Natural killer cell (primary cell): ENCODE measurements around the gene TNRC6A. TPM values are rescaled to one million over a fixed set of nuclear protein-coding genes. Genes with fewer than 3 reads are reported as not detected.

Source experiments
- ATAC-seq, 3 donors: fragments of 150-1000 bp in 2 of 3; fragments of 200-7000 bp in 1 of 3; cut with Tn5 transposase; 1 replicate in 1 of 3; 2 replicates in 2 of 3; pipeline ENCODE4 v1.10.0; 2021; ENCODE audit warnings: mild to moderate bottlenecking in 2 of 3, moderate library complexity in 2 of 3
- DNase-seq, 2 donors: peaks; one replicate each; pipeline versions ENCODE4 v3.0.0 to v3.0.0-alpha.2; 2013 to 2021; ENCODE audit warnings: mixed read lengths in 1 of 2
- H3K27ac ChIP-seq: one replicate; pipeline ENCODE4 v1.5.1; 2013; ENCODE audit warnings: mild to moderate bottlenecking, low read length
- H3K27me3 ChIP-seq: one replicate; pipeline ENCODE4 v1.6.1; 2013; ENCODE audit warnings: low read length; ENCODE audit not compliant: control insufficient read depth, insufficient read depth
- H3K36me3 ChIP-seq: one replicate; pipeline ENCODE4 v1.6.1; 2013; ENCODE audit warnings: low read length; ENCODE audit not compliant: control insufficient read depth, insufficient read depth
- H3K4me1 ChIP-seq: one replicate; pipeline ENCODE4 v1.6.1; 2013; ENCODE audit warnings: low read length; ENCODE audit not compliant: control insufficient read depth, insufficient read depth
- H3K4me3 ChIP-seq: one replicate; pipeline ENCODE4 v1.5.1; 2013; ENCODE audit warnings: low read length
- H3K9me3 ChIP-seq: one replicate; pipeline ENCODE4 v1.6.1; 2013; ENCODE audit warnings: low read length; ENCODE audit not compliant: control insufficient read depth, insufficient read depth
- H3K27ac Mint-ChIP-seq, 2 donors: one replicate each; pipeline ENCODE4 v1.8.0; 2022; ENCODE audit warnings: mild to moderate bottlenecking in 2 of 2, mixed read lengths in 2 of 2, moderate library complexity in 1 of 2
- H3K27me3 Mint-ChIP-seq, 2 donors: one replicate each; pipeline ENCODE4 v1.8.0; 2022; ENCODE audit warnings: low read depth in 2 of 2, mixed read lengths in 2 of 2
- H3K36me3 Mint-ChIP-seq: one replicate; pipeline ENCODE4 v1.8.0; 2022; ENCODE audit warnings: mixed read lengths
- H3K4me1 Mint-ChIP-seq, 2 donors: one replicate each; pipeline ENCODE4 v1.8.0; 2022; ENCODE audit warnings: mixed read lengths in 2 of 2
- H3K4me3 Mint-ChIP-seq: one replicate; pipeline ENCODE4 v1.8.0; 2022; ENCODE audit warnings: mild to moderate bottlenecking, moderate library complexity, mixed read lengths
- H3K9me3 Mint-ChIP-seq, 2 donors: one replicate each; pipeline ENCODE4 v1.8.0; 2022; ENCODE audit warnings: mixed read lengths in 2 of 2
- CTCF ChIP-seq: fragments of 200-600 bp; IDR thresholded peaks from one replicate; pipeline ENCODE4 v1.8.0; 2022; ENCODE audit warnings: antibody characterized with exemption
- WGBS: methylation state at CpG from one replicate; pipeline ENCODE4 v1.1.7; 2013; ENCODE audit warnings: missing lambda C conversion rate; ENCODE audit not compliant: insufficient coverage; 5-methylcytosine and 5-hydroxymethylcytosine counted together
- intact Hi-C: fragments of 100-400 bp; cut with micrococcal nuclease; formaldehyde crosslinking; loops from one replicate; pipeline ENCODE4 v1.14.2; 2022
- total RNA-seq, 4 donors: library from RNA; stranded (reverse); fragments of 120-200 nt in 1 of 4; gene quantifications; one replicate each; pipeline versions ENCODE4 v1.2.3 to v1.2.4, GENCODE V29; 2013 to 2022

Gene TNRC6A
- total RNA-seq, 3 donors from 2014 or later (not counting 1 experiment from before 2014, with no cell fraction given) = 53.9 to 68.5 (median 66.3) TPM

DNA sequence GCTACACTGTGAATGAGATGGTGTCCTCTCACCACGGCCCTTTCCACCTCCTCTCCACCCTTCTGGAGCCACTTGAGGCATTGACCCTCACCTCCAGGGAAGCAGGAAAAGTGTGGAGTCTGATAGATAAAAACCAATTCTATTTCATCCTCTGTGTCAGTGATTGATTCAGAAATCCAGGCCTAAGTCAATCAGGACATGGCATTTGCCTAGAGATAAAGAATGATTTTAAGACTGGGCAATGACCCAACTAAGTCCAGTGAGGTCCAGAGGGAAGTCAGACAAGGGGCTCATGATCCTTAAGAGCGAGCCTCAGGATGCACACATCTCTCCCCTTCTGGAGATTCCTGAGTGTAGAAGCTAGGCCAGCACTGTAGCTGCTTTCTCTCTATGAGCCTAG lies 41.1 kb upstream of the TNRC6A start:
- H3K27ac ChIP-seq = no peak overlapping the region
- intact Hi-C loops = no loop called here
- 89% methylated on average over 1 of the region's 2 CpGs for WGBS
- Mint-ChIP-seq H3K27me3 (peaks cover 6 to 21% of the 10 kb centered on the region in 2 donors), H3K27ac (no peak overlapping the region), H3K4me3 (no peak overlapping the region), H3K9me3 (no peaks in the 10 kb centered on the region), H3K36me3 (no peaks in the 10 kb centered on the region), H3K4me1 (no peaks in the 10 kb centered on the region)
- H3K27me3 ChIP-seq = no peaks in the 10 kb centered on the region
- no peak for TF ChIP-seq CTCF
- DNase-seq = no peak
- H3K4me1 ChIP-seq = no peaks in the 10 kb centered on the region
- no peaks in the 10 kb centered on the region for H3K36me3 ChIP-seq
- H3K4me3 ChIP-seq = no peak overlapping the region
- H3K9me3 ChIP-seq = no peaks in the 10 kb centered on the region
- no peak for ATAC-seq

- 79% methylated on average over 7 of the region's 7 CpGs for WGBS
- no peak overlapping the region for H3K4me3 ChIP-seq
- no peaks in the 10 kb centered on the region for H3K36me3 ChIP-seq
- H3K36me3 Mint-ChIP-seq = no peaks in the 10 kb centered on the region
- no peak overlapping the region for H3K27ac ChIP-seq
- H3K4me1 ChIP-seq = no peaks in the 10 kb centered on the region
- H3K4me1 Mint-ChIP-seq = no peaks in the 10 kb centered on the region
- intact Hi-C loops = no loop called here
- H3K4me3 Mint-ChIP-seq = no peak overlapping the region
- no peak overlapping the region for H3K27ac Mint-ChIP-seq
- peaks cover 6 to 21% of the 10 kb centered on the region in 2 donors for H3K27me3 Mint-ChIP-seq
- DNase-seq (peak in 1 of 2 donors; percentile 6), ATAC-seq (no peak)
- TF ChIP-seq CTCF = no peak
- H3K9me3 Mint-ChIP-seq = no peaks in the 10 kb centered on the region
- no peaks in the 10 kb centered on the region for H3K27me3 ChIP-seq
- no peaks in the 10 kb centered on the region for H3K9me3 ChIP-seq
Measured at GRCh38 chr16:24689128-24689527, 40.3 kb upstream of the TNRC6A start.

DNA sequence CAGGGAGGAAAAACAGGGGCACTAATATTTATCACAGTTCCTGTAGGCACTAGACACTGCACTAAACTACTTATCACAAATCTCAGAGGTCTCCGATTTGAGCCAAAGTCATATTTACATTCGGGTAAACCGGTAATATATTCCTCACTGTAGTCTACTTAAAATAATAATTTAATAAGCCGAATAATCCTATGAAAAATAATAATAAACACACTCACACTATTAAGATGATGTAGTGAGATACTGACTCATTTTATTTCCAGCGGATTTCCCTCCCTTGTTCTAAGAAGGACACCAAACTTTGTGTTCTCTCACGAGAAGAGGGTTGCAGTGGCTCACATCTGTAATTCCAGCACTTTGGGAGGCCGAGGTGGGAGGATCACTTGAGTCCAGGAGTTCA lies 36.6 kb upstream of the TNRC6A start:
- H3K36me3 Mint-ChIP-seq = no peaks in the 10 kb centered on the region
- DNase-seq (no peak), ATAC-seq (no peak)
- no peak for TF ChIP-seq CTCF
- H3K27ac Mint-ChIP-seq = no peak overlapping the region
- peaks cover 0 to 3% of the 10 kb centered on the region in 2 donors for H3K27me3 Mint-ChIP-seq
- no peaks in the 10 kb centered on the region for H3K9me3 ChIP-seq
- no peak overlapping the region for H3K4me3 Mint-ChIP-seq
- no peaks in the 10 kb centered on the region for H3K4me1 ChIP-seq
- H3K4me3 ChIP-seq = no peak overlapping the region
- 62% methylated on average over 4 of the region's 7 CpGs for WGBS
- no peak overlapping the region for H3K27ac ChIP-seq
- no peaks in the 10 kb centered on the region for H3K4me1 Mint-ChIP-seq
- no peaks in the 10 kb centered on the region for H3K27me3 ChIP-seq
- H3K36me3 ChIP-seq = no peaks in the 10 kb centered on the region
- intact Hi-C loops = no loop called here
- no peaks in the 10 kb centered on the region for H3K9me3 Mint-ChIP-seq

GRCh38 chr16:24694931-24695330 lies 34.5 kb upstream of the TNRC6A start:
- no peaks in the 10 kb centered on the region for H3K9me3 Mint-ChIP-seq
- peaks cover 0 to 4% of the 10 kb centered on the region in 2 donors for H3K27me3 Mint-ChIP-seq
- no peak for ATAC-seq
- intact Hi-C loops = no loop called here
- no peaks in the 10 kb centered on the region for H3K4me1 Mint-ChIP-seq
- Histone ChIP-seq H3K27me3 (no peaks in the 10 kb centered on the region), H3K4me3 (no peak overlapping the region), H3K9me3 (no peaks in the 10 kb centered on the region), H3K36me3 (no peaks in the 10 kb centered on the region), H3K27ac (no peak overlapping the region), H3K4me1 (no peaks in the 10 kb centered on the region)
- no peak overlapping the region for H3K27ac Mint-ChIP-seq
- no peak overlapping the region for H3K4me3 Mint-ChIP-seq
- no peak for TF ChIP-seq CTCF
- DNase-seq = no peak
- no peaks in the 10 kb centered on the region for H3K36me3 Mint-ChIP-seq
- 83% methylated on average over 4 of the region's 5 CpGs for WGBS
